Upper lobe of right lung (tissue), 1 donor: ENCODE measurements around the gene RASD1. TPM values are rescaled to one million over a fixed set of nuclear protein-coding genes. Genes with fewer than 3 reads are reported as not detected.

Experiments used
- ATAC-seq: fragments of 200-7000 bp; cut with Tn5 transposase; one replicate; pipeline ENCODE4 v1.9.1; 2020; ENCODE audit warnings: mild to moderate bottlenecking, moderate library complexity
- DNase-seq: peaks from one replicate; pipeline ENCODE4 v3.0.0-alpha.2; 2020
- H3K27ac ChIP-seq: fragments of 200-600 bp; one replicate; pipeline ENCODE4 v1.8.0; 2022
- H3K27me3 ChIP-seq: fragments of 200-600 bp; one replicate; pipeline ENCODE4 v1.8.0; 2022; ENCODE audit warnings: mild to moderate bottlenecking
- H3K36me3 ChIP-seq: fragments of 200-600 bp; one replicate; pipeline ENCODE4 v1.8.0; 2022
- H3K4me1 ChIP-seq: fragments of 200-600 bp; one replicate; pipeline ENCODE4 v1.8.0; 2022
- H3K4me3 ChIP-seq: fragments of 200-600 bp; one replicate; pipeline ENCODE4 v1.8.0; 2022; ENCODE audit warnings: mild to moderate bottlenecking
- H3K9me3 ChIP-seq: fragments of 200-600 bp; one replicate; pipeline ENCODE4 v1.8.0; 2022
- intact Hi-C: fragments of 100-400 bp; cut with DNase I; formaldehyde crosslinking; loops from one replicate; pipeline ENCODE4 v1.11.0; 2022
- total RNA-seq: library from RNA; stranded (reverse); fragmentation: NEBNext Ultra II Directional; extraction: Animal tissue kit (Norgen Biotek cat#: 25700); gene quantifications from one replicate; pipeline ENCODE4 v1.2.1, GENCODE V29; 2021
- TF ChIP-seq, protein P1 (sequence below): fragments of 200-600 bp; IDR thresholded peaks from one replicate; pipeline ENCODE4 v1.8.0; 2022; ENCODE audit warnings: antibody characterized with exemption
- donor health status: DM: no; HTN: yes; CAD: no; lungs with severe emphysema.

The RASD1 gene
- total RNA-seq, 1 donor from 2014 or later: 39.2 TPM

DNA sequence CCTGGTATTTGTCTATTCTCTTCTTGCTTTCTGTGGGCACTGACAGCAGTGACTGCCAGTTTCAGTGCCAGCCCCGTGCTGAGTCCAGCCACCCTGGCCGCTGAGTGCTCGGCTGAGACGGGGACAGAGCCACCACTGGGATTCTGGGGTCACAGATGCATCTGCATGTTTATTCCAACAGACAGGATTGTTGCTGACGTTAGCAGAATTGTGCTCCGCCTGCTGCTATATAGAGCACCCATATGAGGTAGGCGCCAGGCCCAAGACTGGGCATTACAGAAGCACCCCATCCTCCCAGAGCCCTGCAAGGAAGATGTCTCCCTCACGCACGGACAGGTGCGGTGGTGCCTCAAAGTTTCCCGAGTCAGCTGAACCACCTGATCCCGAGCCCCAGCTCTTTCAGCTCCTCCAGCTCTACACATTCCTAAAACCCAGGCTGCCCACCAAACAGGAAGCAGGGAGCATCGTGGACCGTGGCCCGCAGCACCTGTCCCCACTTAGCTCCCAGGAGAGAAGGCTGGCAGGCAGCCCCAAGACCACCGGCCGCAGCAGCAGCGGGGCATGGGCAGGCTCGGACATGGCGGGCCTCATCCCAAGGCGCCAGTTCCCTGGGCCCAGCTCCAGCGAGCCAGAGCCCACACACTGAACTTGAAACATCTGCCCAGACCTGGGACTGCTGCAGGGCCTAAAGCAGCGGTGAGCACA is 44.9 kb upstream of the RASD1 start:
- Histone ChIP-seq H3K9me3 (no peaks in the 10 kb centered on the region), H3K4me3 (no peak overlapping the region), H3K4me1 (peaks cover 7% of the 10 kb centered on the region), H3K27me3 (no peaks in the 10 kb centered on the region), H3K36me3 (no peaks in the 10 kb centered on the region), H3K27ac (no peak overlapping the region)
- ATAC-seq (no peak), DNase-seq (no peak)
- TF ChIP-seq, protein P1, sequence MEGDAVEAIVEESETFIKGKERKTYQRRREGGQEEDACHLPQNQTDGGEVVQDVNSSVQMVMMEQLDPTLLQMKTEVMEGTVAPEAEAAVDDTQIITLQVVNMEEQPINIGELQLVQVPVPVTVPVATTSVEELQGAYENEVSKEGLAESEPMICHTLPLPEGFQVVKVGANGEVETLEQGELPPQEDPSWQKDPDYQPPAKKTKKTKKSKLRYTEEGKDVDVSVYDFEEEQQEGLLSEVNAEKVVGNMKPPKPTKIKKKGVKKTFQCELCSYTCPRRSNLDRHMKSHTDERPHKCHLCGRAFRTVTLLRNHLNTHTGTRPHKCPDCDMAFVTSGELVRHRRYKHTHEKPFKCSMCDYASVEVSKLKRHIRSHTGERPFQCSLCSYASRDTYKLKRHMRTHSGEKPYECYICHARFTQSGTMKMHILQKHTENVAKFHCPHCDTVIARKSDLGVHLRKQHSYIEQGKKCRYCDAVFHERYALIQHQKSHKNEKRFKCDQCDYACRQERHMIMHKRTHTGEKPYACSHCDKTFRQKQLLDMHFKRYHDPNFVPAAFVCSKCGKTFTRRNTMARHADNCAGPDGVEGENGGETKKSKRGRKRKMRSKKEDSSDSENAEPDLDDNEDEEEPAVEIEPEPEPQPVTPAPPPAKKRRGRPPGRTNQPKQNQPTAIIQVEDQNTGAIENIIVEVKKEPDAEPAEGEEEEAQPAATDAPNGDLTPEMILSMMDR: no peak
- intact Hi-C loops: no loop called here

DNA sequence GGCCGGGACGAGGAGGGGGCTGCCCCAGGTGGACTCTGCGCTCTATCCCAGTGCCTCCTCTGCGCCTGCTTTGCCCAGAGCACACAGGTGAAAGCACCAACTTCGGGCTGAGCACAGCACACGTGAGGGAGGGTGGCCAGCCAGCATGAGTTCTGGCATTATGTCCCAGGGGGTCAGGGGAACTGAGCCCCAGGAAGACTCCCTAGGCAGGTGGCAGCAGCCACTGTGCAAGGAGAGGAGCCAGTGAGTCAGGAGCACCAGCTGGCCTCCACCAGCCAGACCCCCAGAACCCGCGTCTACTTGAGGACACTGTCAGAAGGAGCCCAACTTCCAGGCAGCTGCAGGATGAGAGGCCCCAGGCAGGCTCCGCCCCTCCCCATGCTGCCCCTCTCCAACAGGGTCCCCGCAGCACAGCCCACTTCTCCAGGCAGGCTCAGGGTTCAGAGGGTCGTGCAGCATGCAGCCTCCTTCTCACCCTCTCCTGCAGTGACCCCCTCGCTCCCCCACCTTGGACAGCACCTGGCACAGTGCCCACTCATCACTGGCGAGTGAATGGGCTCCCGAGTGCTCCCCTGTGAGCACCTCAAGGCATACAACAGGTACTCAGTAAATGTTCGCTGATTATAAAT is 44.2 kb upstream of the RASD1 start:
- no peaks in the 10 kb centered on the region for H3K36me3 ChIP-seq

DNA sequence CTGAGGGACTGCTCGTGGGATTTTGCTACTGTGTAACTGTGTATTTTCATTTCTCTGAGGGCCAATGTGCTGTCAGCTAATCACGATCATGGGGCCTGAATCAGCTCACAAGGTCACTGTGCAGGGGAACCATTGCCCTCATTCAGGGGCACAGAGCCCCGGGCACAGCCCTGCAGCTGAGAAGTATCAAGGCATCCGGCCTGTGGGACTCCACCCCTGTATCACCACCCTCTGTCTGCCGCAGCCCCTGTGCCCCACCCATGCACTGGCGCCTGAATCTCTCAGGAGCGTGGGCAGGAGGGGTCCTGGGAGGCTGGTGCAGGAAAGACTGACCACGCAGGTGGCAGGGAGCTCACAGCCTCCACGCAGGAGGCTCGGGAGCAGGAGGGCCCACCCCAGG is 43.4 kb upstream of the RASD1 start:
- DNase-seq (no peak), ATAC-seq (no peak)
- Histone ChIP-seq H3K4me1 (peaks cover 4% of the 10 kb centered on the region), H3K27me3 (no peaks in the 10 kb centered on the region), H3K4me3 (no peak overlapping the region), H3K27ac (no peak overlapping the region), H3K9me3 (no peaks in the 10 kb centered on the region), H3K36me3 (no peaks in the 10 kb centered on the region)
- TF ChIP-seq, protein P1: no peak
- intact Hi-C loops: no loop called here

More for the DNA sequence above, 44.2 kb upstream of the RASD1 start:
- DNase-seq: no peak
- Histone ChIP-seq H3K4me1 (peaks cover 7% of the 10 kb centered on the region), H3K9me3 (no peaks in the 10 kb centered on the region), H3K27me3 (no peaks in the 10 kb centered on the region), H3K27ac (no peak overlapping the region), H3K4me3 (no peak overlapping the region)
- TF ChIP-seq, protein P1: no peak
- intact Hi-C loops: no loop called here
- ATAC-seq: no peak

DNA sequence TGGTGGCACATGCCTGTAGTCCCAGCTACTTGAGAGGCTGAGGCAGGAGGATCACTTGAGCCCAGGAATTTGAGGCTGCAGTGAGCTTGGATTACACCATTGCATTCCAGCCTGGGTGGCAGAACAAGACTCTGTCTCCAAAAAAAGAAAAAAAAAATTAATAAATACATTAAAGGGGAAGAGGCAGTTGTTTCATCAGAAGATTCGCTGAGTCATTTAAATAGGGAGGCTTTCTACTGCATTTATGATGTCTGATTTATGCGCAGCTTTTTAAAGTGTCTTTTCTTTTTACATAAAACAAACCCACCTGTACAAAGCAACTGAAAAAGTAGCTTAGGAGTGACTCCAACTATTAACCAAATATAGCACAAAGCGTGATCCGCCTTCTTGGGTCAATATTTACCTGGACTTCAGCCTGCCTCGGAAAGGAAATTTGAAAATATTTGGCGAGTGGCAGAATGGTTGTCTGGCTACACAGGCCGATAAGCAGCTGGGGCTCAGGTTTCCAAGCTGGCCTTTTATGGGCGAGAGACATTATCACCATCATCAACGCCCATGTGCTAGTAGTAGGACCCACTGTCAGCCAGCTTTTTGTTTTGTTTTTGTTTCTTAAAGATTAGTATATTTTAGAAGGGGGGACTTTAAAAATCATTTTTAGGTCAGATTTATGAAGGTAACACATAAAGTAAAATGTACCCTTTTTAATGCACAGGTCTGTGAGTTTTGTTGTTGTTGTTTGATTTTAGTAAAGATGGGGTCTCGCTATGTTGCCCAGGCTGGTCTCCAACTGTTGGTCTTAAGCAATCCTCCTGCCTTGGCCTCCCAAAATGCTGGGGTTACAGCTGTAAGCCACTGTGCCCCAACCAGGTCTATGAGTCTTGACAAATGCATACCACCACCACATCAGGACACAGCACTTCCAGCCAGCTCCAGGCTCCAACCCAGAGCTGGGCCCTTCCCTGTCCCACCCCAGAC is 42.5 kb upstream of the RASD1 start:
- peak; percentile 65 for ATAC-seq
- H3K9me3 ChIP-seq: no peaks in the 10 kb centered on the region
- DNase-seq: no peak
- no peak overlapping the region for H3K4me3 ChIP-seq
- H3K27me3 ChIP-seq: no peaks in the 10 kb centered on the region
- peak overlapping the region; percentile 60 for H3K27ac ChIP-seq
- intact Hi-C loops: no loop called here
- TF ChIP-seq, protein P1: no peak
- no peaks in the 10 kb centered on the region for H3K36me3 ChIP-seq
- H3K4me1 ChIP-seq: peaks cover 4% of the 10 kb centered on the region

DNA sequence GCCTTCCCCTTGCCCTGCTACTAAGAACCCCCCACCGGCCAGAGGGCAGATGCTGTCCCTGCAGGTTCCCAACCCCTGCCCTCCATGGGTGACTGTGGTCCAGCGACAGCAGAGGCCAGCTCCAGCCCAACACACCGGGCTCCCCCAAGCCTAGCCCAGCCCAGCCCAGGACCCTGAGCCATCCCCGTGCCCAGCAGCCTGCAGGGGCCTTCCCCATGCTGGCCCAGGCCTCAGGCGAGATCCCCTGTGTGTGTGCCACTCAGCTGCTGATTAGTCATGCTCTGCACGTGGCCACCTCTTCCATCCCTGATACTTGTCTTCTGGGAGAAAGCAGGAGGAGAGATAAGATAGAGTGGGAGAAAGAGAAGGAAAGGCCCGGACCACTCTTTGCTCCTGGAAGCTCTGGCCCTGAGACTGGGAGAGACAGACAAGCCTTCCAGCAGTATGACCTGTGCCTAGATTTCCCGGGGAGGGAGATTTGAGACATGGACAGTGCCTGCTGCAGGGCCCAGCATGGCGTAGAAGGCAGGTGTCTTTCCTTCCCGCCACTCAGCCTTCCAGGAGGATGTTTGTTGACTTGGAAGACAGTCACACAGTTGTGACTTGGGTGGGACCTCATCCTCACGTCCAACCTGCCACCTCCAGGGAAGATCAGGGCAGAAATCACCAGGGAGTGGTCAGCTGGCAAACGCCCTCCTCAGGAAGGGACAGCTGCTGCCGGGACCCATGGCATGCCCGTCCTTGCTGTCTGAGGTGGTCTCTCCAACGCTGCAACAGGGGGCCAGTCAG is 41.3 kb upstream of the RASD1 start:
- Histone ChIP-seq H3K36me3 (no peaks in the 10 kb centered on the region), H3K27ac (peak overlapping the region; percentile 60), H3K4me1 (peaks cover 4% of the 10 kb centered on the region), H3K27me3 (no peaks in the 10 kb centered on the region), H3K4me3 (no peak overlapping the region), H3K9me3 (no peaks in the 10 kb centered on the region)
- intact Hi-C loops: no loop called here
- DNase-seq (no peak), ATAC-seq (no peak)
- TF ChIP-seq, protein P1: no peak
